OCI-LY1 (cell line): Measurements from ENCODE around the gene PIAS1.

ENCODE experiments used
- H2AFZ ChIP-seq: fragments of 200-600 bp; sonication (generic), shearing (Covaris generic); 2 replicates; pipeline ENCODE4 v1.6.0; 2014; ENCODE audit warnings: antibody characterized with exemption, mild to moderate bottlenecking, low read length
- H3F3A ChIP-seq: fragments of 200-600 bp; sonication (generic), shearing (Covaris generic); 2 replicates; pipeline ENCODE4 v1.6.0; 2014; ENCODE audit warnings: mild to moderate bottlenecking, antibody characterized with exemption, low read length, moderate library complexity; ENCODE audit not compliant: insufficient read depth
- H3K27ac ChIP-seq: fragments of 200-600 bp; sonication (generic); 2 replicates; pipeline ENCODE4 v1.5.1; 2014; ENCODE audit warnings: low read length, mixed run types, mild to moderate bottlenecking, low read depth; ENCODE audit not compliant: poor library complexity, severe bottlenecking
- H3K27me3 ChIP-seq: fragments of 200-600 bp; sonication (generic); 2 replicates; pipeline ENCODE4 v1.6.0; 2014; ENCODE audit warnings: antibody characterized with exemption, mild to moderate bottlenecking, low read length, moderate library complexity; ENCODE audit not compliant: insufficient read depth
- H3K36me3 ChIP-seq: fragments of 200-600 bp; sonication (generic); 2 replicates; pipeline ENCODE4 v1.6.1; 2014; ENCODE audit warnings: mild to moderate bottlenecking, antibody characterized with exemption, low read length, moderate library complexity, mixed read lengths; ENCODE audit not compliant: insufficient read depth
- H3K4me1 ChIP-seq: fragments of 200-600 bp; sonication (generic); 2 replicates; pipeline ENCODE4 v1.5.1; 2014; ENCODE audit warnings: mild to moderate bottlenecking, low read length, moderate library complexity; ENCODE audit not compliant: insufficient read depth, severe bottlenecking
- H3K4me2 ChIP-seq: fragments of 200-600 bp; sonication (generic), shearing (Covaris generic); 2 replicates; pipeline ENCODE4 v1.6.1; 2014; ENCODE audit warnings: low read length
- H3K4me3 ChIP-seq: fragments of 200-600 bp; sonication (generic); 2 replicates; pipeline ENCODE4 v1.5.1; 2014; ENCODE audit warnings: low read length, low read depth, mild to moderate bottlenecking, mixed read lengths; ENCODE audit not compliant: poor library complexity, severe bottlenecking
- H3K79me2 ChIP-seq: fragments of 200-600 bp; shearing (Covaris generic); 2 replicates; pipeline ENCODE4 v1.6.1; 2016; ENCODE audit warnings: mixed run types, low read length, mixed read lengths; ENCODE audit not compliant: insufficient read depth
- H3K9ac ChIP-seq: fragments of 200-600 bp; sonication (generic), shearing (Covaris generic); 2 replicates; pipeline ENCODE4 v1.6.1; 2014; ENCODE audit warnings: mild to moderate bottlenecking, low read length, mixed read lengths
- H3K9me2 ChIP-seq: fragments of 200-600 bp; sonication (generic), shearing (Covaris generic); 2 replicates; pipeline ENCODE4 v1.6.1; 2014; ENCODE audit warnings: low read depth, mild to moderate bottlenecking, low read length, mixed read lengths
- H3K9me3 ChIP-seq: fragments of 200-600 bp; shearing (Covaris generic); 2 replicates; pipeline ENCODE4 v1.6.1; 2014; ENCODE audit warnings: low read length, mixed read lengths
- H4K20me1 ChIP-seq: fragments of 200-600 bp; sonication (generic), shearing (Covaris generic); 2 replicates; pipeline ENCODE4 v1.6.0; 2016; ENCODE audit warnings: mild to moderate bottlenecking, low read length; ENCODE audit not compliant: insufficient read depth
- EZH2 ChIP-seq: fragments of 200-600 bp; sonication (generic), shearing (Covaris generic); IDR thresholded peaks from 2 replicates; pipeline ENCODE4 v1.8.0; 2017; ENCODE audit warnings: borderline replicate concordance, mixed run types, mild to moderate bottlenecking, antibody characterized with exemption, low read length, moderate library complexity, mixed read lengths
- TF ChIP-seq, protein P1 (sequence below): fragments of 200-600 bp; sonication (generic), shearing (Covaris generic); IDR thresholded peaks from 2 replicates; pipeline ENCODE4 v1.5.1; 2017; ENCODE audit warnings: mild to moderate bottlenecking, antibody characterized with exemption, low read length, moderate library complexity, mixed read lengths

The PIAS1 gene

DNA sequence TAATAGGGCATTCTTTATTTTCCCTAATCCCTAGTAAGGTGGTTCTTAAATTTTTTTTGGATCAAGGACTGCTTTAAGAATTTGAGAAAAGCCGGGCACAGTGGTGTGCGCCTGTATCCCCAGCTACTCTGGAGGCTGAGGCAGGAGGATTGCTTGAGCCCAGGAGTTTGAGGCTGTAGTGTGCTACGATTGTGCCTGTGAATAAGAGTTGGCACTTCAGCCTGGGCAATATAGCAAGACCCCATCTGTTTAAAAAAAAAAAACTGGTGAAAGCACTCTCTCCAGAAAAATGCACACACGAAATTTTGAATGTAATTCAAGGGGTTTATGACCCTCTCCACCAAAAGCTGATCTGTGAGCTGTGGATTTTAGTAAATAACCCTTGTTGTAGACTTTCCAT is 119.0 kb downstream of the PIAS1 start:
- H3K9ac ChIP-seq = no peak overlapping the region

DNA sequence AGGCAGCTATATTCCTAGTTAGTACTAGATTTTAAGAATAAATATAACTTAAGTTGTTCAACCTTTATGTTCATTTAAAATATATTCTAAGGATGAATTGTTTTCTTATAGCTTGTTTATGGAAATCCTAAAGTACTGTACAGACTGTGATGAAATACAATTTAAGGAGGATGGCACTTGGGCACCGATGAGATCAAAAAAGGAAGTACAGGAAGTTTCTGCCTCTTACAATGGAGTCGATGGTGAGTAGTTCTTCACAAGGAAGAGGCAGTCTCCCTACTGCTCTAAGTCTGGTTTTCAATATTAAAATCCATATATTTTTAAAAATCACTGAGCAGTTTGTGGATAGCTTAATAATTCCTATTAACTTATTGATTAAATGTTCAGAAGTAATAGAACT is 121.4 kb downstream of the PIAS1 start:
- no peak overlapping the region for H3K4me2 ChIP-seq
- no peak overlapping the region for H3K27ac ChIP-seq
- H2AFZ ChIP-seq = no peak overlapping the region
- H3K9me3 ChIP-seq = no peaks in the 10 kb centered on the region
- no peaks in the 10 kb centered on the region for H3F3A ChIP-seq
- no peak for TF ChIP-seq EZH2
- TF ChIP-seq, protein P1, sequence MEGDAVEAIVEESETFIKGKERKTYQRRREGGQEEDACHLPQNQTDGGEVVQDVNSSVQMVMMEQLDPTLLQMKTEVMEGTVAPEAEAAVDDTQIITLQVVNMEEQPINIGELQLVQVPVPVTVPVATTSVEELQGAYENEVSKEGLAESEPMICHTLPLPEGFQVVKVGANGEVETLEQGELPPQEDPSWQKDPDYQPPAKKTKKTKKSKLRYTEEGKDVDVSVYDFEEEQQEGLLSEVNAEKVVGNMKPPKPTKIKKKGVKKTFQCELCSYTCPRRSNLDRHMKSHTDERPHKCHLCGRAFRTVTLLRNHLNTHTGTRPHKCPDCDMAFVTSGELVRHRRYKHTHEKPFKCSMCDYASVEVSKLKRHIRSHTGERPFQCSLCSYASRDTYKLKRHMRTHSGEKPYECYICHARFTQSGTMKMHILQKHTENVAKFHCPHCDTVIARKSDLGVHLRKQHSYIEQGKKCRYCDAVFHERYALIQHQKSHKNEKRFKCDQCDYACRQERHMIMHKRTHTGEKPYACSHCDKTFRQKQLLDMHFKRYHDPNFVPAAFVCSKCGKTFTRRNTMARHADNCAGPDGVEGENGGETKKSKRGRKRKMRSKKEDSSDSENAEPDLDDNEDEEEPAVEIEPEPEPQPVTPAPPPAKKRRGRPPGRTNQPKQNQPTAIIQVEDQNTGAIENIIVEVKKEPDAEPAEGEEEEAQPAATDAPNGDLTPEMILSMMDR = no peak
- H3K27me3 ChIP-seq = no peaks in the 10 kb centered on the region
- no peaks in the 10 kb centered on the region for H3K4me1 ChIP-seq
- H3K9me2 ChIP-seq = no peaks in the 10 kb centered on the region
- H4K20me1 ChIP-seq = no peaks in the 10 kb centered on the region
- H3K9ac ChIP-seq = no peak overlapping the region
- no peak overlapping the region for H3K4me3 ChIP-seq
- H3K36me3 ChIP-seq = peaks cover 55% of the 10 kb centered on the region
- no peaks in the 10 kb centered on the region for H3K79me2 ChIP-seq

More for the DNA sequence above, 119.0 kb downstream of the PIAS1 start:
- Histone ChIP-seq H3K4me2 (no peak overlapping the region), H3K27ac (no peak overlapping the region), H3K4me3 (no peak overlapping the region), H4K20me1 (no peaks in the 10 kb centered on the region), H3K9me2 (no peaks in the 10 kb centered on the region), H3K36me3 (peaks cover 64% of the 10 kb centered on the region), H3K9me3 (no peaks in the 10 kb centered on the region), H3F3A (no peaks in the 10 kb centered on the region), H3K4me1 (no peaks in the 10 kb centered on the region), H3K79me2 (no peaks in the 10 kb centered on the region), H3K27me3 (no peaks in the 10 kb centered on the region), H2AFZ (no peak overlapping the region)
- TF ChIP-seq, protein P1 = no peak
- no peak for TF ChIP-seq EZH2

DNA sequence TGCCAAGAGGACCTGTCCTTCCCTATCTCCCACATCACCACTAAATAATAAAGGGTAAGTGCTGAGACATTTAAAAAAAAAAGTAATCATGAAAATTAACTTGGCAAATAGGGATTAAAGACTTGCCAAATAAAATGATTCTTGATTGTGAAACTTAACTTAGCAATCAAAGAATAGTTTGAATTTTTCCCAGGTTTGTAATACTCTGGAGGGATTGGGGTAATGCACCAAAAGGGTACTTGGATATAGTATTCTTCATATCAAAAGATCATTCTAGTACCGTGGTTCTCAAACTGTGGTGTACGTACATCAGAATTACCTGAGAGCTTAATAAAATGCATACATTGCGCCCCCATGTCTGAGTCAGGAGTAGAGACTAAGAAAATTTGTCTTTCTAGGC is 122.5 kb downstream of the PIAS1 start:
- Histone ChIP-seq H3K4me2 (no peak overlapping the region), H3K4me1 (no peaks in the 10 kb centered on the region), H3K79me2 (no peaks in the 10 kb centered on the region), H3K4me3 (no peak overlapping the region), H3K9ac (no peak overlapping the region), H3K9me2 (no peaks in the 10 kb centered on the region), H3K36me3 (peaks cover 65% of the 10 kb centered on the region), H3K9me3 (no peaks in the 10 kb centered on the region), H3F3A (no peaks in the 10 kb centered on the region), H4K20me1 (no peaks in the 10 kb centered on the region), H3K27ac (no peak overlapping the region), H3K27me3 (no peaks in the 10 kb centered on the region), H2AFZ (no peak overlapping the region)
- no peak for TF ChIP-seq EZH2
- TF ChIP-seq, protein P1 = no peak
